Cardiac septum (tissue), 1 donor: Measurements from ENCODE around the gene MRPS5. TPM values are rescaled to one million over a fixed set of nuclear protein-coding genes. Genes with fewer than 3 reads are reported as not detected.
"Not testable (repeated sequence)": the region's sequence is repeated elsewhere in the genome, so short reads cannot be mapped to it uniquely, and the experiment has no call there.

Experiments used
- DNase-seq: peaks from one replicate; pipeline ENCODE4 v3.0.0-alpha.2; 2020; ENCODE audit warnings: low spot score
- intact Hi-C: fragments of 100-400 bp; cut with DNase I; formaldehyde crosslinking; loops from one replicate; pipeline ENCODE4 v1.14.0; 2022
- total RNA-seq: library from RNA; stranded (reverse); fragmentation: NEBNext Ultra II Directional; extraction: Animal tissue kit (Norgen Biotek cat#: 25700); gene quantifications from one replicate; pipeline ENCODE4 v1.2.1, GENCODE V29; 2021
- donor health status: DM: no; HTN: no; CAD: no.

Gene MRPS5
- total RNA-seq, 1 donor from 2014 or later = 69.4 TPM

GRCh38 chr2:95037841-95038585, 83.6 kb downstream of the MRPS5 start:
- intact Hi-C loops, DNase-seq: not testable (repeated sequence)

GRCh38 chr2:95037384-95037839, 84.2 kb downstream of the MRPS5 start:
- intact Hi-C loops = no loop called here

GRCh38 chr2:95036596-95037383, 84.8 kb downstream of the MRPS5 start:
- intact Hi-C loops = no loop called here
- DNase-seq = no peak

More at GRCh38 chr2:95037384-95037839, 84.2 kb downstream of the MRPS5 start:
- no peak for DNase-seq

Other genes with a start within 250 kb of the MRPS5 start
- 8.3 TPM for gene MAL, start 96.1 kb downstream of the MRPS5 start, total RNA-seq
- gene ZNF514, start 38.0 kb upstream of the MRPS5 start, total RNA-seq = 14.7 TPM
- 4.1 TPM for gene ZNF2, start 44.0 kb upstream of the MRPS5 start, total RNA-seq
- 4.8 TPM for gene ZNF892, start 85.7 kb upstream of the MRPS5 start, total RNA-seq
- 0.83 TPM for gene PROM2, start 152.6 kb upstream of the MRPS5 start, total RNA-seq
- gene KCNIP3, start 175.5 kb upstream of the MRPS5 start, total RNA-seq = 6.5 TPM